Tibial nerve (tissue), 4 donors: ENCODE measurements around the gene EXOC6B. TPM values are rescaled to one million over a fixed set of nuclear protein-coding genes. Genes with fewer than 3 reads are reported as not detected.

Experiments used
- DNase-seq, 2 donors: peaks; one replicate each; pipeline ENCODE4 v3.0.0-alpha.2; 2019; ENCODE audit warnings: low spot score in 2 of 2
- H3K27ac ChIP-seq, 4 donors: fragments of 200-600 bp; sonication (generic) in 3 of 4; one replicate each; pipeline ENCODE4 v1.5.1; 2017 to 2019; ENCODE audit warnings: mild to moderate bottlenecking in 1 of 4
- H3K27me3 ChIP-seq, 2 donors: fragments of 200-600 bp; sonication (generic) in 1 of 2; one replicate each; pipeline versions ENCODE4 v1.5.1 to v1.6.0; 2017 to 2019
- H3K36me3 ChIP-seq, 3 donors: fragments of 200-600 bp; sonication (generic); one replicate each; pipeline ENCODE4 v1.5.1; 2018 to 2019
- H3K4me1 ChIP-seq, 4 donors: fragments of 200-600 bp; sonication (generic) in 3 of 4; one replicate each; pipeline ENCODE4 v1.5.1; 2017 to 2019
- H3K4me3 ChIP-seq, 4 donors: fragments of 200-600 bp; sonication (generic) in 3 of 4; one replicate each; pipeline ENCODE4 v1.5.1; 2017 to 2019; ENCODE audit warnings: mild to moderate bottlenecking in 1 of 4, moderate library complexity in 1 of 4
- H3K9me3 ChIP-seq, 4 donors: fragments of 200-600 bp; sonication (generic) in 3 of 4; one replicate each; pipeline ENCODE4 v1.5.1; 2017 to 2019
- CTCF ChIP-seq, 5 experiments: fragments of 200-600 bp in 3 of 5; fragments of 450-650 bp in 2 of 5; sonication (generic) in 3 of 5; IDR thresholded peaks; one replicate each; pipeline ENCODE4 v1.5.1; 2016 to 2019; ENCODE audit warnings: antibody characterized with exemption in 5 of 5, mild to moderate bottlenecking in 3 of 5, moderate library complexity in 2 of 5
- EP300 ChIP-seq, 2 donors: sonication (generic); formaldehyde crosslinking; IDR thresholded peaks; one replicate each; pipeline ENCODE4 v1.6.1; 2017; ENCODE audit warnings: antibody characterized with exemption in 2 of 2, mild to moderate bottlenecking in 1 of 2
- POLR2A ChIP-seq, 2 donors: fragments of 450-650 bp; IDR thresholded peaks; one replicate each; pipeline ENCODE4 v1.6.1; 2017; ENCODE audit warnings: antibody characterized with exemption in 2 of 2, mild to moderate bottlenecking in 2 of 2, moderate library complexity in 2 of 2
- WGBS, 2 donors: methylation state at CpG; one replicate each; pipeline ENCODE4 v1.1.5; 2018; 5-methylcytosine and 5-hydroxymethylcytosine counted together
- total RNA-seq, 4 donors: library from RNA; depleted of rRNA; stranded (reverse); fragments of >200 nt; gene quantifications; one replicate each; pipeline ENCODE4 v1.1.0, GENCODE V29; 2016

EXOC6B gene
- total RNA-seq, 4 donors from 2014 or later, result 22.1 to 41.1 (median 30.3) TPM

- Histone ChIP-seq H3K36me3 (peaks cover 0 to 18% (median 0%) of the 10 kb centered on the region in 3 donors), H3K4me3 (no peak overlapping the region), H3K27me3 (no peaks in the 10 kb centered on the region), H3K9me3 (no peaks in the 10 kb centered on the region), H3K4me1 (peaks cover 0 to 18% (median 0%) of the 10 kb centered on the region in 4 donors), H3K27ac (no peak overlapping the region)
- TF ChIP-seq POLR2A (IDR thresholded peaks at IDR 0.05) (no peak), CTCF (IDR thresholded peaks at IDR 0.05) (no peak), EP300 (IDR thresholded peaks at IDR 0.05) (no peak)
- 71 to 72% methylated on average over 4 of the region's 4 CpGs for WGBS, 2 donors
- DNase-seq, result no peak
Measured at GRCh38 chr2:72719416-72719815, 106.4 kb downstream of the EXOC6B start.

- Histone ChIP-seq H3K27me3 (no peaks in the 10 kb centered on the region), H3K9me3 (no peaks in the 10 kb centered on the region), H3K4me1 (peaks cover 0 to 18% (median 0%) of the 10 kb centered on the region in 4 donors), H3K27ac (no peak overlapping the region), H3K4me3 (no peak overlapping the region), H3K36me3 (peaks cover 0 to 18% (median 0%) of the 10 kb centered on the region in 3 donors)
- TF ChIP-seq POLR2A (IDR thresholded peaks at IDR 0.05) (no peak), EP300 (IDR thresholded peaks at IDR 0.05) (no peak), CTCF (IDR thresholded peaks at IDR 0.05) (no peak)
- no peak for DNase-seq
Measured at GRCh38 chr2:72718876-72719275, 107.0 kb downstream of the EXOC6B start.

DNA sequence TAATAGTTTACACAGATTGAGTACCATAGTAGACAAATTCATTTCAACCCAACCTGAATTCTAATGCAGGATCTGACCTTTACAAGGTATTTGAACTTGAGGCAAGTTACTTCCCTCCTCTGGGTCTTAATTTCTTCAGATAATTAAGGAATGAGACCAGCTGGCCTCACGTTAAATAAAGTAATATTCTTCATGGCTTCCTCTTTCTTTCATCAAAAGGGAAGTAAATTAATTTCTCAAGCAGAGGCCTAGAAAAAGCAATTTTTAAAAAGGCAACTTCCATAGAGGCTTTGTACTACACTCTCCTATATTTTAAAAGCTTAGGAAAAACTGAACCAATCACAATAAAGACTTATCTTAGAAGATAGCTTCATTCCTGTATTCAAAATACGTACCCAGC is 109.2 kb downstream of the EXOC6B start:
- TF ChIP-seq POLR2A (IDR thresholded peaks at IDR 0.05) (no peak), CTCF (IDR thresholded peaks at IDR 0.05) (no peak), EP300 (IDR thresholded peaks at IDR 0.05) (no peak)
- no peaks in the 10 kb centered on the region for H3K27me3 ChIP-seq
- H3K27ac ChIP-seq, result no peak overlapping the region
- no peak overlapping the region for H3K4me3 ChIP-seq
- no peaks in the 10 kb centered on the region for H3K9me3 ChIP-seq
- H3K36me3 ChIP-seq, result peaks cover 0 to 18% (median 0%) of the 10 kb centered on the region in 3 donors
- peaks cover 0 to 3% (median 0%) of the 10 kb centered on the region in 4 donors for H3K4me1 ChIP-seq
- WGBS, 2 donors, result 40 to 42% methylated on average over 2 of the region's 2 CpGs
- DNase-seq, result no peak

GRCh38 chr2:72713857-72714256 is 112.0 kb downstream of the EXOC6B start:
- no peak for DNase-seq
- Histone ChIP-seq H3K27ac (no peak overlapping the region), H3K9me3 (no peaks in the 10 kb centered on the region), H3K4me1 (no peaks in the 10 kb centered on the region), H3K36me3 (peaks cover 0 to 18% (median 0%) of the 10 kb centered on the region in 3 donors), H3K27me3 (no peaks in the 10 kb centered on the region), H3K4me3 (no peak overlapping the region)
- no peak for TF ChIP-seq EP300 (IDR thresholded peaks at IDR 0.05)
- TF ChIP-seq CTCF (IDR thresholded peaks at IDR 0.05), result no peak
- TF ChIP-seq POLR2A (IDR thresholded peaks at IDR 0.05), result no peak

- no peaks in the 10 kb centered on the region for H3K27me3 ChIP-seq
- H3K4me3 ChIP-seq, result no peak overlapping the region
- H3K36me3 ChIP-seq, result peaks cover 0 to 15% (median 0%) of the 10 kb centered on the region in 3 donors
- TF ChIP-seq CTCF (IDR thresholded peaks at IDR 0.05) (no peak), EP300 (IDR thresholded peaks at IDR 0.05) (no peak), POLR2A (IDR thresholded peaks at IDR 0.05) (no peak)
- no peak overlapping the region for H3K27ac ChIP-seq
- no peaks in the 10 kb centered on the region for H3K9me3 ChIP-seq
- DNase-seq, result no peak
- H3K4me1 ChIP-seq, result no peaks in the 10 kb centered on the region
Measured at GRCh38 chr2:72712977-72713376, 112.9 kb downstream of the EXOC6B start.
